Psoas muscle (tissue), 8 donors: Measurements from ENCODE around the gene BCAS3. TPM values are rescaled to one million over a fixed set of nuclear protein-coding genes. Genes with fewer than 3 reads are reported as not detected.

ENCODE experiments used
- ATAC-seq, 4 donors: fragments of 200-7000 bp; cut with Tn5 transposase; one replicate each; pipeline ENCODE4 v1.9.1; 2020; ENCODE audit warnings: moderate library complexity in 3 of 4, mild to moderate bottlenecking in 2 of 4
- DNase-seq, 2 donors: peaks; one replicate each; pipeline ENCODE4 v3.0.0-alpha.2; 2020
- H3K27ac ChIP-seq: fragments of 200-600 bp; one replicate; pipeline ENCODE4 v1.8.0; 2022
- H3K27me3 ChIP-seq, 3 donors: fragments of 200-600 bp in 1 of 3; one replicate each; pipeline versions ENCODE4 v1.6.1 to v1.8.0; 2013 to 2022; ENCODE audit warnings: low read length in 2 of 3, mild to moderate bottlenecking in 2 of 3, moderate library complexity in 1 of 3; ENCODE audit not compliant: insufficient read depth in 3 of 3
- H3K36me3 ChIP-seq, 2 donors: fragments of 200-600 bp in 1 of 2; one replicate each; pipeline versions ENCODE4 v1.6.1 to v1.8.0; 2013 to 2022; ENCODE audit warnings: low read depth in 1 of 2, mild to moderate bottlenecking in 1 of 2, moderate library complexity in 1 of 2; ENCODE audit not compliant: insufficient read depth in 1 of 2
- H3K4me1 ChIP-seq: fragments of 200-600 bp; one replicate; pipeline ENCODE4 v1.8.0; 2022
- H3K4me3 ChIP-seq: fragments of 200-600 bp; one replicate; pipeline ENCODE4 v1.8.0; 2022; ENCODE audit warnings: mild to moderate bottlenecking
- H3K9me3 ChIP-seq: fragments of 200-600 bp; one replicate; pipeline ENCODE4 v1.8.0; 2022
- WGBS, 3 donors: extraction: QIAGEN DNeasy Blood & Tissue Kit; methylation state at CpG; one replicate each; pipeline versions ENCODE4 v1.1.6 to v1.1.7; 2013; 5-methylcytosine and 5-hydroxymethylcytosine counted together
- intact Hi-C, 2 donors: fragments of 100-400 bp; cut with DNase I; formaldehyde crosslinking; loops; one replicate each; pipeline versions ENCODE4 v1.11.0 to v1.14.2; 2022
- polyA plus RNA-seq, 3 donors: library from polyadenylated mRNA; stranded (reverse); fragments of 200-250 nt; gene quantifications; one replicate each; pipeline ENCODE4 v1.2.3, GENCODE V29; 2013
- total RNA-seq, 4 donors: library from RNA; stranded (reverse); fragmentation: NEBNext Ultra II Directional in 2 of 4; extraction: Animal tissue kit (Norgen Biotek cat#: 25700) in 2 of 4; gene quantifications; one replicate each; pipeline versions ENCODE4 v1.2.1 to v1.2.4, GENCODE V29; 2021 to 2023
- TF ChIP-seq, protein P1 (sequence below): fragments of 200-600 bp; IDR thresholded peaks from one replicate; pipeline ENCODE4 v1.8.0; 2022; ENCODE audit warnings: antibody characterized with exemption
- donor health status: healthy with polysubstance abuse.
- donor health status: DM: no; HTN: no; CAD: no; lungs with moderate emphysema.
- donor health status: Bipolar disorder and iron deficiency.
- donor health status: healthy.
- donor health status: DM: yes; HTN: yes; CAD: no.
- donor health status: DM: no; HTN: no; CAD: no.
- donor health status: DM: no; HTN: no; CAD: no.
- donor health status: DM: yes; HTN: yes; CAD: no.

The BCAS3 gene
- total and polyA plus RNA-seq, 7 donors: 2.4 to 28.8 (median 15.0) TPM

- Histone ChIP-seq H3K4me3 (no peak overlapping the region), H3K9me3 (no peaks in the 10 kb centered on the region), H3K27ac (no peak overlapping the region), H3K27me3 (no peaks in the 10 kb centered on the region), H3K36me3 (peaks cover 0 to 8% of the 10 kb centered on the region in 2 donors), H3K4me1 (no peaks in the 10 kb centered on the region)
- no peak for DNase-seq
- WGBS, 3 donors: 75 to 84% (median 76%) methylated on average over 2 of the region's 2 CpGs
- TF ChIP-seq, protein P1, sequence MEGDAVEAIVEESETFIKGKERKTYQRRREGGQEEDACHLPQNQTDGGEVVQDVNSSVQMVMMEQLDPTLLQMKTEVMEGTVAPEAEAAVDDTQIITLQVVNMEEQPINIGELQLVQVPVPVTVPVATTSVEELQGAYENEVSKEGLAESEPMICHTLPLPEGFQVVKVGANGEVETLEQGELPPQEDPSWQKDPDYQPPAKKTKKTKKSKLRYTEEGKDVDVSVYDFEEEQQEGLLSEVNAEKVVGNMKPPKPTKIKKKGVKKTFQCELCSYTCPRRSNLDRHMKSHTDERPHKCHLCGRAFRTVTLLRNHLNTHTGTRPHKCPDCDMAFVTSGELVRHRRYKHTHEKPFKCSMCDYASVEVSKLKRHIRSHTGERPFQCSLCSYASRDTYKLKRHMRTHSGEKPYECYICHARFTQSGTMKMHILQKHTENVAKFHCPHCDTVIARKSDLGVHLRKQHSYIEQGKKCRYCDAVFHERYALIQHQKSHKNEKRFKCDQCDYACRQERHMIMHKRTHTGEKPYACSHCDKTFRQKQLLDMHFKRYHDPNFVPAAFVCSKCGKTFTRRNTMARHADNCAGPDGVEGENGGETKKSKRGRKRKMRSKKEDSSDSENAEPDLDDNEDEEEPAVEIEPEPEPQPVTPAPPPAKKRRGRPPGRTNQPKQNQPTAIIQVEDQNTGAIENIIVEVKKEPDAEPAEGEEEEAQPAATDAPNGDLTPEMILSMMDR: no peak
- ATAC-seq: no peak
- intact Hi-C loops: no loop called here
Measured at GRCh38 chr17:60901806-60902205, 224.2 kb downstream of the BCAS3 start.

- no peaks in the 10 kb centered on the region for H3K27me3 ChIP-seq
- intact Hi-C loops: no loop called here
- TF ChIP-seq, protein P1: no peak
- no peaks in the 10 kb centered on the region for H3K4me1 ChIP-seq
- no peak for DNase-seq
- WGBS, 3 donors: 67 to 71% (median 70%) methylated on average over 7 of the region's 7 CpGs
- H3K36me3 ChIP-seq: peaks cover 0 to 8% of the 10 kb centered on the region in 2 donors
- no peak overlapping the region for H3K4me3 ChIP-seq
- no peak for ATAC-seq
- H3K9me3 ChIP-seq: no peaks in the 10 kb centered on the region
- H3K27ac ChIP-seq: no peak overlapping the region
Measured at GRCh38 chr17:60902399-60902798, 224.7 kb downstream of the BCAS3 start.

GRCh38 chr17:60904582-60904981 lies 226.9 kb downstream of the BCAS3 start:
- H3K36me3 ChIP-seq: peaks cover 0 to 8% of the 10 kb centered on the region in 2 donors
- no peak overlapping the region for H3K4me3 ChIP-seq
- no peaks in the 10 kb centered on the region for H3K4me1 ChIP-seq
- TF ChIP-seq, protein P1: no peak
- ATAC-seq (no peak), DNase-seq (no peak)
- H3K27ac ChIP-seq: no peak overlapping the region
- H3K9me3 ChIP-seq: no peaks in the 10 kb centered on the region
- intact Hi-C loops: no loop called here
- H3K27me3 ChIP-seq: no peaks in the 10 kb centered on the region
- whole genome bisulfite sequencing, 3 donors: 95 to 98% (median 97%) methylated on average over 2 of the region's 2 CpGs

GRCh38 chr17:60905709-60906108 lies 228.1 kb downstream of the BCAS3 start:
- Histone ChIP-seq H3K27ac (no peak overlapping the region), H3K4me3 (no peak overlapping the region), H3K9me3 (no peaks in the 10 kb centered on the region), H3K27me3 (no peaks in the 10 kb centered on the region), H3K36me3 (peaks cover 0 to 8% of the 10 kb centered on the region in 2 donors), H3K4me1 (no peaks in the 10 kb centered on the region)
- TF ChIP-seq, protein P1: no peak
- no peak for ATAC-seq
- intact Hi-C loops: no loop called here
- no peak for DNase-seq
- WGBS, 3 donors: 97 to 98% (median 98%) methylated on average over 3 of the region's 3 CpGs

DNA sequence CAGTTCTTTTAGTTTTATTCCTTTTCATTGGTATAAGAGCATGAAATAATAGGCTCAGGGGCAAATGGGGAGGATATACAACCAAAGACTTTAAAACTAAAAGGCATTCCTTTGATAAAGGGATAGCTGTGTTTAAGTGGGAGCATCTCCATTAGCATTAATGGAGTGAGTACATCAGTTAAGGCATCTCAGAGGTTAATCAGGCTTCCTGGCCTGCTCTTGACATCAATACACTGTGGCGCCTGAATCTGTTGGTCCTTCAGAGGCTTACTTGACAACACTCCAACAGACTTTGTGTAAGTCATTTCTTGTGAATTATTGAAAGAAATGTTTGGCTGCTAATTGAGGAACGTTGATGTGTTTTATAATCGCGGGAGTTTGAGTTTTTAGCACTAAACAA lies 230.7 kb downstream of the BCAS3 start:
- no peak for ATAC-seq
- intact Hi-C loops: no loop called here
- no peak overlapping the region for H3K27ac ChIP-seq
- TF ChIP-seq, protein P1: no peak
- H3K4me1 ChIP-seq: no peaks in the 10 kb centered on the region
- no peaks in the 10 kb centered on the region for H3K9me3 ChIP-seq
- no peak for DNase-seq
- H3K4me3 ChIP-seq: no peak overlapping the region
- no peaks in the 10 kb centered on the region for H3K36me3 ChIP-seq
- WGBS, 3 donors: 82 to 87% (median 82%) methylated on average over 4 of the region's 4 CpGs
- no peaks in the 10 kb centered on the region for H3K27me3 ChIP-seq
